SK-N-SH (cell line): ENCODE results near the gene TOP3B. TPM values are rescaled to one million over a fixed set of nuclear protein-coding genes. Genes with fewer than 3 reads are reported as not detected.

ENCODE experiments used
- CTCF ChIA-PET: fragments of 300-600, 350-600 bp; formaldehyde crosslinking; extraction: SDS; loops from one replicate; lab custom pipeline; 2021; lab: Yijun Ruan, JAX
- POLR2A ChIA-PET: fragments of 350-600 bp; sonication (Branson Sonifier 250); formaldehyde crosslinking; extraction: SDS; loops from one replicate; lab custom pipeline; 2020; ENCODE audit warnings: antibody characterized with exemption, inconsistent platforms; lab: Yijun Ruan, JAX
- DNase-seq: peaks from one replicate; pipeline ENCODE4 v3.0.0; 2012
- H2AFZ ChIP-seq: fragments of 200-600 bp; sonication (generic); 2 replicates; pipeline ENCODE4 v1.8.1; 2016; ENCODE audit warnings: antibody characterized with exemption, mild to moderate bottlenecking, low read depth
- H3F3A ChIP-seq: fragments of 200-600 bp; sonication (generic); replicated peaks from 2 replicates; pipeline ENCODE3; 2016; ENCODE audit warnings: antibody characterized with exemption, mild to moderate bottlenecking; ENCODE audit not compliant: insufficient read depth
- H3K27ac ChIP-seq, 2 experiments: fragments of 200-500 bp in 1 of 2; fragments of 200-600 bp in 1 of 2; sonication (Bioruptor generic) in 1 of 2; sonication (generic), shearing (Covaris generic) in 1 of 2; 2 replicates each; pipeline versions ENCODE4 v1.5.1 to v1.6.1; 2014 to 2016; ENCODE audit warnings: low read depth in 2 of 2, inconsistent platforms in 1 of 2, low read length in 1 of 2, mild to moderate bottlenecking in 1 of 2, mixed read lengths in 1 of 2
- H3K27me3 ChIP-seq: fragments of 200-600 bp; sonication (generic), shearing (Covaris generic); 2 replicates; pipeline ENCODE4 v1.6.1; 2016; ENCODE audit warnings: mixed run types; ENCODE audit not compliant: insufficient read depth
- H3K36me3 ChIP-seq, 2 experiments: fragments of 200-500 bp in 1 of 2; fragments of 200-600 bp in 1 of 2; sonication (Bioruptor generic) in 1 of 2; sonication (generic) in 1 of 2; replicated peaks in 1 of 2; 2 replicates each; pipeline versions ENCODE3 to v1.5.1; 2014 to 2016; ENCODE audit warnings: low read length in 1 of 2, mild to moderate bottlenecking in 1 of 2; ENCODE audit not compliant: insufficient read depth in 2 of 2, control insufficient read depth in 1 of 2
- H3K4me1 ChIP-seq, 2 experiments: fragments of 200-500 bp in 1 of 2; fragments of 200-600 bp in 1 of 2; sonication (Bioruptor generic) in 1 of 2; sonication (generic), shearing (Covaris generic) in 1 of 2; 2 replicates each; pipeline versions ENCODE4 v1.5.1 to v1.6.1; 2014 to 2016; ENCODE audit warnings: low read depth in 1 of 2, low read length in 1 of 2, mixed run types in 1 of 2; ENCODE audit not compliant: insufficient read depth in 2 of 2, control insufficient read depth in 1 of 2
- H3K4me2 ChIP-seq: fragments of 200-600 bp; sonication (generic), shearing (Covaris generic); 2 replicates; pipeline ENCODE4 v1.6.1; 2017; ENCODE audit warnings: mixed run types
- H3K4me3 ChIP-seq, 2 experiments: fragments of 200-500 bp in 1 of 2; fragments of 200-600 bp in 1 of 2; sonication (Bioruptor generic) in 1 of 2; sonication (generic), shearing (Covaris generic) in 1 of 2; 2 replicates each; pipeline versions ENCODE4 v1.5.1 to v1.8.1; 2014 to 2016; ENCODE audit warnings: low read depth in 2 of 2, inconsistent platforms in 1 of 2, low read length in 1 of 2, mild to moderate bottlenecking in 1 of 2, mixed read lengths in 1 of 2, moderate library complexity in 1 of 2
- H3K79me2 ChIP-seq: fragments of 200-600 bp; sonication (generic); 2 replicates; pipeline ENCODE4 v1.8.1; 2017; ENCODE audit warnings: mild to moderate bottlenecking; ENCODE audit not compliant: insufficient read depth
- H3K9ac ChIP-seq: fragments of 200-600 bp; sonication (generic); 2 replicates; pipeline ENCODE4 v1.6.1; 2017; ENCODE audit warnings: mixed run types
- H3K9me2 ChIP-seq: fragments of 200-600 bp; sonication (generic); 2 replicates; pipeline ENCODE4 v1.6.1; 2017; ENCODE audit warnings: mixed run types
- H3K9me3 ChIP-seq: fragments of 200-600 bp; sonication (generic); 2 replicates; pipeline ENCODE4 v1.6.1; 2017; ENCODE audit warnings: mixed run types, mild to moderate bottlenecking, moderate library complexity
- H4K20me1 ChIP-seq: fragments of 200-600 bp; sonication (generic); 2 replicates; pipeline ENCODE4 v1.6.1; 2017; ENCODE audit warnings: mild to moderate bottlenecking, mixed run types; ENCODE audit not compliant: insufficient read depth
- CTCF ChIP-seq: fragments of 200-600 bp; sonication (generic); IDR thresholded peaks from 2 replicates; pipeline ENCODE4 v1.6.1; 2017; ENCODE audit warnings: antibody characterized with exemption, mild to moderate bottlenecking, moderate library complexity
- ELF1 ChIP-seq: IDR thresholded peaks from 2 replicates; pipeline ENCODE4 v1.4.0; 2012
- FOSL2 ChIP-seq: IDR thresholded peaks from 2 replicates; pipeline ENCODE4 v1.4.0; 2012; ENCODE audit warnings: low read depth, mild to moderate bottlenecking, moderate library complexity, borderline replicate concordance
- FOXJ3 ChIP-seq: sonication (generic); formaldehyde crosslinking; IDR thresholded peaks from 2 replicates; pipeline ENCODE4 v1.5.1; 2020; ENCODE audit warnings: mild to moderate bottlenecking, missing genetic modification reagents
- GATA2 ChIP-seq: sonication (generic); formaldehyde crosslinking; IDR thresholded peaks from 2 replicates; pipeline ENCODE4 v1.5.0; 2020; ENCODE audit warnings: mild to moderate bottlenecking, missing genetic modification reagents
- MAX ChIP-seq: IDR thresholded peaks from 2 replicates; pipeline ENCODE4 v1.4.0; 2012; ENCODE audit warnings: low read depth
- MEF2A ChIP-seq: IDR thresholded peaks from 2 replicates; pipeline ENCODE4 v1.4.0; 2012; ENCODE audit warnings: low read depth, borderline replicate concordance
- NFIC ChIP-seq: IDR thresholded peaks from 2 replicates; pipeline ENCODE4 v1.4.0; 2012; ENCODE audit warnings: borderline replicate concordance
- PBX3 ChIP-seq: IDR thresholded peaks from 2 replicates; pipeline ENCODE4; 2012
- RFX5 ChIP-seq: IDR thresholded peaks from 2 replicates; pipeline ENCODE4 v1.6.1; 2012; ENCODE audit warnings: mild to moderate bottlenecking, improper control_type of control experiment, low read length
- SIN3A ChIP-seq: IDR thresholded peaks from 2 replicates; pipeline ENCODE4 v1.6.1; 2012; ENCODE audit warnings: low read depth, mild to moderate bottlenecking, low read length, moderate library complexity, borderline replicate concordance
- SMC3 ChIP-seq: IDR thresholded peaks from 2 replicates; pipeline ENCODE4 v1.6.1; 2012; ENCODE audit warnings: low read depth, low read length, improper control_type of control experiment
- USF2 ChIP-seq: fragments of 150-350 bp; IDR thresholded peaks from 2 replicates; pipeline ENCODE4 v1.6.1; 2017; ENCODE audit warnings: antibody characterized with exemption, low read length, low read depth, borderline replicate concordance
- WGBS: methylation state at CpG from one replicate; pipeline ENCODE4 v1.1.6; 2017; ENCODE audit warnings: low lambda C conversion rate; 5-methylcytosine and 5-hydroxymethylcytosine counted together
- polyA plus RNA-seq, 3 experiments: library from polyadenylated mRNA; depleted of rRNA; stranded (reverse); fragments of >200 nt; gene quantifications; 2 replicates each; pipeline ENCODE4 v1.2.3, GENCODE V29; 2012
- TF ChIP-seq, protein P1 (sequence below): IDR thresholded peaks from 2 replicates; pipeline ENCODE4 v1.4.0; 2012; ENCODE audit warnings: low read depth, borderline replicate concordance
- TF ChIP-seq, protein P2 (sequence below): IDR thresholded peaks from 2 replicates; pipeline ENCODE4 v1.6.1; 2012; ENCODE audit warnings: mild to moderate bottlenecking, low read depth, low read length, moderate library complexity

Gene TOP3B
- polyA plus RNA-seq, 1 of the 3 experiments (the other 2 are of a cell fraction), result 14.4 TPM

- POLR2A ChIA-PET, result no interaction called here
These were observed 13.7 kb upstream of the TOP3B start for GRCh38 chr22:21996175-21996720.

GRCh38 chr22:21995660-21996059 lies 13.1 kb upstream of the TOP3B start:
- Histone ChIP-seq H3K27ac (no peak overlapping the region), H3K79me2 (no peaks in the 10 kb centered on the region), H3K4me3 (no peak overlapping the region), H4K20me1 (no peaks in the 10 kb centered on the region), H3K9me3 (no peaks in the 10 kb centered on the region), H2AFZ (no peak overlapping the region), H3K9me2 (no peaks in the 10 kb centered on the region; the same call in 1 of the 2 replicates), H3K36me3 (no peaks in the 10 kb centered on the region), H3K4me1 (no peaks in the 10 kb centered on the region; a peak in 1 of 4 replicates), H3K4me2 (no peak overlapping the region), H3K27me3 (peaks cover 21% of the 10 kb centered on the region), H3F3A (no peaks in the 10 kb centered on the region), H3K9ac (no peak overlapping the region)
- POLR2A ChIA-PET, result no interaction called here
- 73% methylated on average over 3 of the region's 3 CpGs for WGBS
- CTCF ChIA-PET, result interaction anchor here (1.2 kb wide), 1 partner anchor 58 kb away, joined by 4 read pairs; no protein-coding TSS in a partner anchor
- TF ChIP-seq ELF1 (no peak), MEF2A (no peak), FOSL2 (no peak), FOXJ3 (CRISPR knock-in tag) (no peak), NFIC (no peak), RFX5 (no peak), PBX3 (no peak), MAX (no peak), SIN3A (no peak), SMC3 (no peak), GATA2 (CRISPR knock-in tag) (no peak), CTCF (no peak)
- TF ChIP-seq, protein P1, sequence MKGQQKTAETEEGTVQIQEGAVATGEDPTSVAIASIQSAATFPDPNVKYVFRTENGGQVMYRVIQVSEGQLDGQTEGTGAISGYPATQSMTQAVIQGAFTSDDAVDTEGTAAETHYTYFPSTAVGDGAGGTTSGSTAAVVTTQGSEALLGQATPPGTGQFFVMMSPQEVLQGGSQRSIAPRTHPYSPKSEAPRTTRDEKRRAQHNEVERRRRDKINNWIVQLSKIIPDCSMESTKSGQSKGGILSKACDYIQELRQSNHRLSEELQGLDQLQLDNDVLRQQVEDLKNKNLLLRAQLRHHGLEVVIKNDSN, result no peak
- DNase-seq, result no peak

More at GRCh38 chr22:21996175-21996720, 13.7 kb upstream of the TOP3B start:
- Histone ChIP-seq H3K79me2 (no peaks in the 10 kb centered on the region), H3K4me2 (no peak overlapping the region), H3K9me3 (no peaks in the 10 kb centered on the region), H3K36me3 (no peaks in the 10 kb centered on the region), H3K27ac (no peak overlapping the region), H3K4me1 (no peaks in the 10 kb centered on the region; a peak in 1 of 4 replicates), H3F3A (no peaks in the 10 kb centered on the region), H3K9ac (no peak overlapping the region), H2AFZ (no peak overlapping the region), H3K27me3 (peaks cover 21% of the 10 kb centered on the region), H4K20me1 (no peaks in the 10 kb centered on the region), H3K9me2 (no peaks in the 10 kb centered on the region; the same call in 1 of the 2 replicates), H3K4me3 (no peak overlapping the region)
- WGBS, result 75% methylated on average over 5 of the region's 5 CpGs
- no peak for DNase-seq
- CTCF ChIA-PET, result interaction anchor here (1.2 kb wide), 1 partner anchor 58 kb away, joined by 4 read pairs; no protein-coding TSS in a partner anchor
- TF ChIP-seq SMC3 (no peak), NFIC (no peak), USF2 (no peak)
- TF ChIP-seq, protein P2, sequence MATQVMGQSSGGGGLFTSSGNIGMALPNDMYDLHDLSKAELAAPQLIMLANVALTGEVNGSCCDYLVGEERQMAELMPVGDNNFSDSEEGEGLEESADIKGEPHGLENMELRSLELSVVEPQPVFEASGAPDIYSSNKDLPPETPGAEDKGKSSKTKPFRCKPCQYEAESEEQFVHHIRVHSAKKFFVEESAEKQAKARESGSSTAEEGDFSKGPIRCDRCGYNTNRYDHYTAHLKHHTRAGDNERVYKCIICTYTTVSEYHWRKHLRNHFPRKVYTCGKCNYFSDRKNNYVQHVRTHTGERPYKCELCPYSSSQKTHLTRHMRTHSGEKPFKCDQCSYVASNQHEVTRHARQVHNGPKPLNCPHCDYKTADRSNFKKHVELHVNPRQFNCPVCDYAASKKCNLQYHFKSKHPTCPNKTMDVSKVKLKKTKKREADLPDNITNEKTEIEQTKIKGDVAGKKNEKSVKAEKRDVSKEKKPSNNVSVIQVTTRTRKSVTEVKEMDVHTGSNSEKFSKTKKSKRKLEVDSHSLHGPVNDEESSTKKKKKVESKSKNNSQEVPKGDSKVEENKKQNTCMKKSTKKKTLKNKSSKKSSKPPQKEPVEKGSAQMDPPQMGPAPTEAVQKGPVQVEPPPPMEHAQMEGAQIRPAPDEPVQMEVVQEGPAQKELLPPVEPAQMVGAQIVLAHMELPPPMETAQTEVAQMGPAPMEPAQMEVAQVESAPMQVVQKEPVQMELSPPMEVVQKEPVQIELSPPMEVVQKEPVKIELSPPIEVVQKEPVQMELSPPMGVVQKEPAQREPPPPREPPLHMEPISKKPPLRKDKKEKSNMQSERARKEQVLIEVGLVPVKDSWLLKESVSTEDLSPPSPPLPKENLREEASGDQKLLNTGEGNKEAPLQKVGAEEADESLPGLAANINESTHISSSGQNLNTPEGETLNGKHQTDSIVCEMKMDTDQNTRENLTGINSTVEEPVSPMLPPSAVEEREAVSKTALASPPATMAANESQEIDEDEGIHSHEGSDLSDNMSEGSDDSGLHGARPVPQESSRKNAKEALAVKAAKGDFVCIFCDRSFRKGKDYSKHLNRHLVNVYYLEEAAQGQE, result no peak
